ENCODE data around the gene TTC16. TPM values are rescaled to one million over a fixed set of nuclear protein-coding genes. Genes with fewer than 3 reads are reported as not detected.

TTC16 gene
- polyA plus RNA-seq, 1 donor from 2014 or later = 0.11 TPM

DNA sequence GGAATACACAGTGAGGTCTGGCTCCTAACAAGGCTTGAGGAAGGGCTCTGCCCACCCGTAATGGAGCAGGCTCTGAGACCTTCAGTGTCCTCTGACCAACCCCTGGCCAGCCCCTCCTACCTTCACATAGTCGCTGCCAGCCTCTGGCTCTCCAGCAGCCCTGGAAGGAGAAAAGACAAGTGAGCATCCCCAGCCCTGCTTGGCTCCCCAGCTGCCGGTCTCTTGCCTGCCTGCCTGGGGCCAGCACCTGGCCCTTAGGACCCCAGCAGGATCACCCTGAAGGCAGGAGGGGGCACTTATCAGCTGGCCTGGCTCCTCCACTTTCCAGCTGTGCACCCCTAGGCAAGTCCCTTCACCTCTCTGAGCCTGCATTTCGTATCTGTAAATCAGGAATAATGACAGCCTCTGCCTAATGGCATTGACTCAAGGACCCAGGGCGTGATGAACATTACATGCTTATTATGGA, 45.6 kb downstream of the TTC16 start:
- H3K9me2 ChIP-seq (ENCODE audit: insufficient read depth, low read length) = no peaks in the 10 kb centered on the region
- H2AFZ ChIP-seq (ENCODE audit: low read depth, low read length) = no peak overlapping the region
- no peaks in the 10 kb centered on the region for H3F3A ChIP-seq (ENCODE audit: insufficient read depth, low read length, poor library complexity, severe bottlenecking)
- H3K79me2 ChIP-seq (replicated peaks; ENCODE audit: insufficient read depth, low read length) = no peaks in the 10 kb centered on the region
- H3K27ac ChIP-seq (ENCODE audit: low read length) = no peak overlapping the region
- no peaks in the 10 kb centered on the region for H4K20me1 ChIP-seq (ENCODE audit: insufficient read depth)
- H3K36me3 ChIP-seq (ENCODE audit: insufficient read depth, low read length) = no peaks in the 10 kb centered on the region
- no peaks in the 10 kb centered on the region for H3K9me3 ChIP-seq (ENCODE audit: low read length)
- no peak overlapping the region for H3K9ac ChIP-seq (ENCODE audit: low read length)
- TF ChIP-seq TAF1 (IDR thresholded peaks at IDR 0.05; ENCODE audit: low read depth) (no peak), POLR2AphosphoS5 (IDR thresholded peaks at IDR 0.05) (no peak), RAD21 (conservative IDR thresholded peaks at IDR 0.05) (no peak), MXI1 (conservative IDR thresholded peaks at IDR 0.05; ENCODE audit: poor library complexity, severe bottlenecking) (no peak), EP300 (conservative IDR thresholded peaks at IDR 0.05; ENCODE audit: poor library complexity, severe bottlenecking) (no peak), SMC3 (conservative IDR thresholded peaks at IDR 0.05; ENCODE audit: poor library complexity) (no peak), EZH2 (IDR thresholded peaks at IDR 0.05; ENCODE audit: borderline replicate concordance, insufficient read depth, low read length, poor library complexity, severe bottlenecking) (no peak)
- TF ChIP-seq, protein P1, sequence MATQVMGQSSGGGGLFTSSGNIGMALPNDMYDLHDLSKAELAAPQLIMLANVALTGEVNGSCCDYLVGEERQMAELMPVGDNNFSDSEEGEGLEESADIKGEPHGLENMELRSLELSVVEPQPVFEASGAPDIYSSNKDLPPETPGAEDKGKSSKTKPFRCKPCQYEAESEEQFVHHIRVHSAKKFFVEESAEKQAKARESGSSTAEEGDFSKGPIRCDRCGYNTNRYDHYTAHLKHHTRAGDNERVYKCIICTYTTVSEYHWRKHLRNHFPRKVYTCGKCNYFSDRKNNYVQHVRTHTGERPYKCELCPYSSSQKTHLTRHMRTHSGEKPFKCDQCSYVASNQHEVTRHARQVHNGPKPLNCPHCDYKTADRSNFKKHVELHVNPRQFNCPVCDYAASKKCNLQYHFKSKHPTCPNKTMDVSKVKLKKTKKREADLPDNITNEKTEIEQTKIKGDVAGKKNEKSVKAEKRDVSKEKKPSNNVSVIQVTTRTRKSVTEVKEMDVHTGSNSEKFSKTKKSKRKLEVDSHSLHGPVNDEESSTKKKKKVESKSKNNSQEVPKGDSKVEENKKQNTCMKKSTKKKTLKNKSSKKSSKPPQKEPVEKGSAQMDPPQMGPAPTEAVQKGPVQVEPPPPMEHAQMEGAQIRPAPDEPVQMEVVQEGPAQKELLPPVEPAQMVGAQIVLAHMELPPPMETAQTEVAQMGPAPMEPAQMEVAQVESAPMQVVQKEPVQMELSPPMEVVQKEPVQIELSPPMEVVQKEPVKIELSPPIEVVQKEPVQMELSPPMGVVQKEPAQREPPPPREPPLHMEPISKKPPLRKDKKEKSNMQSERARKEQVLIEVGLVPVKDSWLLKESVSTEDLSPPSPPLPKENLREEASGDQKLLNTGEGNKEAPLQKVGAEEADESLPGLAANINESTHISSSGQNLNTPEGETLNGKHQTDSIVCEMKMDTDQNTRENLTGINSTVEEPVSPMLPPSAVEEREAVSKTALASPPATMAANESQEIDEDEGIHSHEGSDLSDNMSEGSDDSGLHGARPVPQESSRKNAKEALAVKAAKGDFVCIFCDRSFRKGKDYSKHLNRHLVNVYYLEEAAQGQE (IDR thresholded peaks at IDR 0.05; ENCODE audit: borderline replicate concordance) = no peak
- TF ChIP-seq, protein P2, sequence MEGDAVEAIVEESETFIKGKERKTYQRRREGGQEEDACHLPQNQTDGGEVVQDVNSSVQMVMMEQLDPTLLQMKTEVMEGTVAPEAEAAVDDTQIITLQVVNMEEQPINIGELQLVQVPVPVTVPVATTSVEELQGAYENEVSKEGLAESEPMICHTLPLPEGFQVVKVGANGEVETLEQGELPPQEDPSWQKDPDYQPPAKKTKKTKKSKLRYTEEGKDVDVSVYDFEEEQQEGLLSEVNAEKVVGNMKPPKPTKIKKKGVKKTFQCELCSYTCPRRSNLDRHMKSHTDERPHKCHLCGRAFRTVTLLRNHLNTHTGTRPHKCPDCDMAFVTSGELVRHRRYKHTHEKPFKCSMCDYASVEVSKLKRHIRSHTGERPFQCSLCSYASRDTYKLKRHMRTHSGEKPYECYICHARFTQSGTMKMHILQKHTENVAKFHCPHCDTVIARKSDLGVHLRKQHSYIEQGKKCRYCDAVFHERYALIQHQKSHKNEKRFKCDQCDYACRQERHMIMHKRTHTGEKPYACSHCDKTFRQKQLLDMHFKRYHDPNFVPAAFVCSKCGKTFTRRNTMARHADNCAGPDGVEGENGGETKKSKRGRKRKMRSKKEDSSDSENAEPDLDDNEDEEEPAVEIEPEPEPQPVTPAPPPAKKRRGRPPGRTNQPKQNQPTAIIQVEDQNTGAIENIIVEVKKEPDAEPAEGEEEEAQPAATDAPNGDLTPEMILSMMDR (IDR thresholded peaks at IDR 0.05; ENCODE audit: poor library complexity, severe bottlenecking) = no peak
- no peak overlapping the region for H3K4me2 ChIP-seq (ENCODE audit: low read length)
- H3K27me3 ChIP-seq (ENCODE audit: insufficient read depth, low read depth, low read length) = no peaks in the 10 kb centered on the region
- H3K4me3 ChIP-seq (ENCODE audit: low read length) = no peak overlapping the region

DNA sequence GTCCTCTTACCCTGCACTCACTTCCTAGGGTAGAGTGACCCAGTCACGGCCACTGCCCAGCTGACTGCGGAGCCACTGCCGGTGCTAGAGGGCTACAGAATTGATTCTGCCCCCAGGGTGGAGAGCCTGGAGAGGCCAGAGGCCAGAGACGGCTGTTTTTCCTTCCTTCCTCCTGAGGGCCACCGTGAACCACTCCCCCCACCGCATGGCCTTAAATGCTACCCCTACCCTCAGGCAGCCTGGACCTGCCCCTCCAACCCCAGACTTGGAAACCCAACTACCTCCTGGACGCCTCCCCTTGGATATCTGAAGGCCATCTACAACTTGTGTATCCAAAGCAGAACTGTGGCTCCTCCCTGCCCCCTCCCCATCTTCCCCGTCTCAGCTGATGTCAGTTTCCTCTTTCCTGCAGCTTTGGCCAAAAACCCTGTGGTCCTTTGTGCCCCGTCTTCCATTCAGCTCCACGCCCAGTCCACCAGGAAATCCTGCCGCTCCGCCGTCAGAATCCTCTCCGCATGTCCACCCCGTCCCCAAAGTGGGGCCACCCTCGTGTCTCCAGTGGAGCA, 46.3 kb downstream of the TTC16 start:
- no peak overlapping the region for H3K9ac ChIP-seq (ENCODE audit: low read length)
- H3F3A ChIP-seq (ENCODE audit: insufficient read depth, low read length, poor library complexity, severe bottlenecking) = no peaks in the 10 kb centered on the region
- H3K79me2 ChIP-seq (replicated peaks; ENCODE audit: insufficient read depth, low read length) = no peaks in the 10 kb centered on the region
- TF ChIP-seq TAF1 (IDR thresholded peaks at IDR 0.05; ENCODE audit: low read depth) (no peak), EZH2 (IDR thresholded peaks at IDR 0.05; ENCODE audit: borderline replicate concordance, insufficient read depth, low read length, poor library complexity, severe bottlenecking) (no peak), POLR2AphosphoS5 (IDR thresholded peaks at IDR 0.05) (no peak), MXI1 (conservative IDR thresholded peaks at IDR 0.05; ENCODE audit: poor library complexity, severe bottlenecking) (no peak), SMC3 (conservative IDR thresholded peaks at IDR 0.05; ENCODE audit: poor library complexity) (no peak), EP300 (conservative IDR thresholded peaks at IDR 0.05; ENCODE audit: poor library complexity, severe bottlenecking) (no peak)
- no peaks in the 10 kb centered on the region for H4K20me1 ChIP-seq (ENCODE audit: insufficient read depth)
- H3K36me3 ChIP-seq (ENCODE audit: insufficient read depth, low read length) = no peaks in the 10 kb centered on the region
- no peaks in the 10 kb centered on the region for H3K27me3 ChIP-seq (ENCODE audit: insufficient read depth, low read depth, low read length)
- no peak overlapping the region for H2AFZ ChIP-seq (ENCODE audit: low read depth, low read length)
- H3K4me3 ChIP-seq (ENCODE audit: low read length) = no peak overlapping the region
- no peak overlapping the region for H3K27ac ChIP-seq (ENCODE audit: low read length)
- H3K9me2 ChIP-seq (ENCODE audit: insufficient read depth, low read length) = no peaks in the 10 kb centered on the region
- no peak overlapping the region for H3K4me2 ChIP-seq (ENCODE audit: low read length)
- H3K9me3 ChIP-seq (ENCODE audit: low read length) = no peaks in the 10 kb centered on the region

Measured in neural cell (in vitro differentiated cells).